IMR-90 (cell line): Measurements from ENCODE around the gene MED12L. TPM values are rescaled to one million over a fixed set of nuclear protein-coding genes. Genes with fewer than 3 reads are reported as not detected.

Source experiments
- ATAC-seq: fragments of 200-7000 bp; cut with Tn5 transposase; 2 replicates; pipeline ENCODE4 v1.9.1; 2020; ENCODE audit warnings: low read depth, mild to moderate bottlenecking, moderate library complexity
- BruUV-seq: library from RNA; stranded (reverse); fragments of 400-500 nt; replicated peaks from 2 replicates; lab custom pipeline; 2021; lab: Mats Ljungman, UMichigan
- CTCF ChIA-PET: fragments of 300-600 bp; formaldehyde crosslinking; extraction: SDS; loops from one replicate; lab custom pipeline; 2021; ENCODE audit warnings: antibody characterized with exemption; lab: Yijun Ruan, JAX
- POLR2A ChIA-PET: fragments of 300-600 bp; sonication (Branson Sonifier 250); formaldehyde crosslinking; loops from one replicate; lab custom pipeline; 2022; ENCODE audit warnings: antibody characterized with exemption; ENCODE audit not compliant: unreplicated experiment; lab: Charles Lee
- DNase-seq: peaks from one replicate; pipeline ENCODE4 v3.0.0; 2013
- H2AFZ ChIP-seq: replicated peaks from 2 replicates; pipeline ENCODE3; 2013; ENCODE audit warnings: low read length, mild to moderate bottlenecking; ENCODE audit not compliant: poor library complexity
- H2AK5ac ChIP-seq: 2 replicates; pipeline ENCODE4 v1.6.1; 2013; ENCODE audit warnings: low read depth, low read length, inconsistent platforms
- H2AK9ac ChIP-seq: replicated peaks from 2 replicates; pipeline ENCODE3; 2013; ENCODE audit warnings: mild to moderate bottlenecking, low read depth, low read length, moderate library complexity; ENCODE audit not compliant: poor library complexity
- H2BK120ac ChIP-seq: 2 replicates; pipeline ENCODE4 v1.6.1; 2013; ENCODE audit warnings: low read depth, low read length, inconsistent platforms
- H2BK15ac ChIP-seq: 3 replicates; pipeline ENCODE4 v1.6.1; 2013; ENCODE audit warnings: low read depth, low read length, inconsistent platforms
- H2BK20ac ChIP-seq: 2 replicates; pipeline ENCODE4 v1.6.1; 2013; ENCODE audit warnings: low read depth, mild to moderate bottlenecking, inconsistent platforms, low read length, moderate library complexity
- H2BK5ac ChIP-seq: 2 replicates; pipeline ENCODE4 v1.6.1; 2013; ENCODE audit warnings: mild to moderate bottlenecking, low read depth, low read length, inconsistent platforms; ENCODE audit not compliant: poor library complexity, severe bottlenecking
- H3K14ac ChIP-seq: replicated peaks from 2 replicates; pipeline ENCODE4 v1.6.1; 2013; ENCODE audit warnings: low read depth, low read length, inconsistent platforms
- H3K18ac ChIP-seq: 2 replicates; pipeline ENCODE4 v1.6.1; 2013; ENCODE audit warnings: low read depth, low read length, control low read depth
- H3K23ac ChIP-seq: 2 replicates; pipeline ENCODE4 v1.6.1; 2013; ENCODE audit warnings: low read depth, low read length, inconsistent platforms
- H3K27ac ChIP-seq: 2 replicates; pipeline ENCODE4 v1.5.1; 2013; ENCODE audit warnings: mild to moderate bottlenecking, control low read depth, low read length; ENCODE audit not compliant: insufficient read depth
- H3K27me3 ChIP-seq: 2 replicates; pipeline ENCODE4 v1.6.1; 2013; ENCODE audit warnings: low read length; ENCODE audit not compliant: control insufficient read depth, insufficient read depth
- H3K36me3 ChIP-seq: 2 replicates; pipeline ENCODE4 v1.6.1; 2013; ENCODE audit warnings: low read length, mixed read lengths; ENCODE audit not compliant: control insufficient read depth, insufficient read depth
- H3K4ac ChIP-seq: 2 replicates; pipeline ENCODE4 v1.6.1; 2013; ENCODE audit warnings: low read depth, low read length, inconsistent platforms
- H3K4me1 ChIP-seq: 2 replicates; pipeline ENCODE4 v1.6.1; 2013; ENCODE audit warnings: low read length, mixed read lengths; ENCODE audit not compliant: control insufficient read depth, insufficient read depth
- H3K4me2 ChIP-seq: 2 replicates; pipeline ENCODE4 v1.6.1; 2013; ENCODE audit warnings: low read depth, mild to moderate bottlenecking, control low read depth, low read length, moderate library complexity
- H3K4me3 ChIP-seq: 2 replicates; pipeline ENCODE4 v1.5.1; 2013; ENCODE audit warnings: low read depth, mild to moderate bottlenecking, control low read depth, low read length, moderate library complexity; ENCODE audit not compliant: insufficient read depth
- H3K56ac ChIP-seq: 2 replicates; pipeline ENCODE4 v1.6.1; 2013; ENCODE audit warnings: low read length, inconsistent platforms; ENCODE audit not compliant: insufficient read depth; ENCODE audit errors: extremely low read depth
- H3K79me1 ChIP-seq, 2 experiments: 2 replicates each; pipeline ENCODE4 v1.6.1; 2013; ENCODE audit warnings: low read length in 2 of 2, inconsistent platforms in 1 of 2, low read depth in 1 of 2
- H3K9ac ChIP-seq: 2 replicates; pipeline ENCODE4 v1.6.1; 2013; ENCODE audit warnings: low read depth, low read length, control low read depth
- H3K9me1 ChIP-seq: 2 replicates; pipeline ENCODE4 v1.6.1; 2013; ENCODE audit warnings: low read length, inconsistent platforms; ENCODE audit not compliant: insufficient read depth
- H3K9me3 ChIP-seq: 2 replicates; pipeline ENCODE4 v1.6.1; 2013; ENCODE audit warnings: low read length; ENCODE audit not compliant: control insufficient read depth, insufficient read depth
- H4K20me1 ChIP-seq: 2 replicates; pipeline ENCODE4 v1.6.1; 2013; ENCODE audit warnings: low read length, inconsistent platforms; ENCODE audit not compliant: insufficient read depth
- H4K5ac ChIP-seq: 2 replicates; pipeline ENCODE4 v1.6.1; 2013; ENCODE audit warnings: mild to moderate bottlenecking, low read depth, low read length, control low read depth
- H4K8ac ChIP-seq, 2 experiments: 2 replicates each; pipeline ENCODE4 v1.6.1; 2013; ENCODE audit warnings: low read depth in 2 of 2, low read length in 2 of 2, control low read depth in 1 of 2, inconsistent platforms in 1 of 2
- H4K91ac ChIP-seq: 2 replicates; pipeline ENCODE4 v1.6.1; 2013; ENCODE audit warnings: low read depth, low read length, inconsistent platforms; ENCODE audit not compliant: insufficient read depth
- BHLHE40 ChIP-seq: fragments of 150-350 bp; IDR thresholded peaks from 2 replicates; pipeline ENCODE4 v1.6.1; 2016; ENCODE audit warnings: mild to moderate bottlenecking, low read depth, low read length
- CHD1 ChIP-seq: IDR thresholded peaks from 2 replicates; pipeline ENCODE4 v1.6.1; 2012; ENCODE audit warnings: low read depth, low read length, improper control_type of control experiment
- CTCF ChIP-seq: conservative IDR thresholded peaks from 2 replicates; pipeline ENCODE4 v1.5.1; 2012; ENCODE audit warnings: mild to moderate bottlenecking, low read depth, low read length, improper control_type of control experiment
- FOS ChIP-seq: fragments of 150-350 bp; IDR thresholded peaks from 2 replicates; pipeline ENCODE4 v1.6.1; 2016; ENCODE audit warnings: low read depth, low read length
- MAFK ChIP-seq: IDR thresholded peaks from 2 replicates; pipeline ENCODE4 v1.6.1; 2012; ENCODE audit warnings: low read depth, low read length, improper control_type of control experiment
- MAZ ChIP-seq: IDR thresholded peaks from 2 replicates; pipeline ENCODE4 v1.6.1; 2012; ENCODE audit warnings: low read depth, mild to moderate bottlenecking, low read length, improper control_type of control experiment, moderate library complexity, borderline replicate concordance
- MXI1 ChIP-seq: IDR thresholded peaks from 2 replicates; pipeline ENCODE4 v1.6.1; 2012; ENCODE audit warnings: low read depth, mild to moderate bottlenecking, low read length, moderate library complexity, borderline replicate concordance
- NFE2L2 ChIP-seq: fragments of 150-350 bp; IDR thresholded peaks from 2 replicates; pipeline ENCODE4 v1.6.1; 2016; ENCODE audit warnings: low read depth, mild to moderate bottlenecking, low read length
- POLR2A ChIP-seq: IDR thresholded peaks from 2 replicates; pipeline ENCODE4 v1.6.1; 2012; ENCODE audit warnings: mild to moderate bottlenecking, low read depth, low read length
- RAD21 ChIP-seq: IDR thresholded peaks from 2 replicates; pipeline ENCODE4 v1.6.1; 2012; ENCODE audit warnings: low read length, improper control_type of control experiment
- RFX5 ChIP-seq: IDR thresholded peaks from 2 replicates; pipeline ENCODE4 v1.8.0; 2012; ENCODE audit warnings: low read depth, mild to moderate bottlenecking, low read length, moderate library complexity
- SMC3 ChIP-seq: fragments of 150-350 bp; IDR thresholded peaks from 2 replicates; pipeline ENCODE4 v1.6.1; 2016; ENCODE audit warnings: low read depth, mild to moderate bottlenecking, antibody characterized with exemption, low read length, moderate library complexity
- USF2 ChIP-seq: fragments of 150-350 bp; IDR thresholded peaks from 2 replicates; pipeline ENCODE4 v1.6.1; 2017; ENCODE audit warnings: mild to moderate bottlenecking, antibody characterized with exemption, low read length, low read depth
- WGBS, 2 experiments: methylation state at CpG; one replicate each; pipeline versions ENCODE4 v1.1.5 to v1.1.7; 2013; ENCODE audit warnings: missing lambda C conversion rate in 2 of 2; ENCODE audit not compliant: insufficient read length in 1 of 2; ENCODE audit errors: extremely low coverage in 2 of 2; 5-methylcytosine and 5-hydroxymethylcytosine counted together
- dilution Hi-C: fragments of 300-500 bp; cut with HindIII; formaldehyde crosslinking; loops from one replicate; pipeline ENCODE4 v1.14.3; 2018; ENCODE audit warnings: low sequenced_read_pairs; ENCODE audit not compliant: unreplicated experiment
- in situ Hi-C: fragments of 300-500 bp; cut with MboI; formaldehyde crosslinking; loops from 3 replicates; pipeline ENCODE4 v1.14.3; 2019; ENCODE audit warnings: low sequenced_read_pairs, inconsistent platforms, mixed read lengths
- intact Hi-C: fragments of 100-400 bp; cut with micrococcal nuclease; formaldehyde crosslinking; loops from 2 replicates; pipeline ENCODE4 v1.10.0; 2022
- polyA plus RNA-seq, 3 experiments: library from polyadenylated mRNA; depleted of rRNA; stranded (reverse); fragments of >200 nt; gene quantifications; 2 replicates each; pipeline ENCODE4 v1.2.3, GENCODE V29; 2012; ENCODE audit warnings: low replicate concordance in 1 of 3
- total RNA-seq: library from RNA; depleted of rRNA; stranded (reverse); fragments of >200 nt; gene quantifications from 2 replicates; pipeline ENCODE4 v1.2.3, GENCODE V29; 2012

Gene MED12L
- total and polyA plus RNA-seq, 2 of the 4 experiments (the other 2 are of a cell fraction), result 0.05 to 0.18 TPM

- no peak for TF ChIP-seq POLR2A
- no peak for TF ChIP-seq NFE2L2
- no peak for TF ChIP-seq MAFK
- TF ChIP-seq FOS, result no peak
- TF ChIP-seq BHLHE40, result no peak
- TF ChIP-seq RFX5, result no peak
- no peak for TF ChIP-seq CHD1
- TF ChIP-seq USF2, result no peak
- TF ChIP-seq MXI1, result no peak
- no peak for TF ChIP-seq RAD21
- TF ChIP-seq MAZ, result no peak
- TF ChIP-seq SMC3, result no peak
- TF ChIP-seq CTCF, result no peak
- Histone ChIP-seq H3K9me3 (no peaks in the 10 kb centered on the region), H4K20me1 (no peaks in the 10 kb centered on the region), H3K27me3 (peaks cover 39% of the 10 kb centered on the region), H2AK9ac (no peak overlapping the region), H3K14ac (no peak overlapping the region), H2BK120ac (no peak overlapping the region), H2BK15ac (no peak overlapping the region), H4K5ac (no peak overlapping the region), H3K23ac (no peak overlapping the region), H4K8ac (no peak overlapping the region), H3K4me3 (no peak overlapping the region), H3K18ac (no peak overlapping the region), H2BK5ac (no peak overlapping the region), H4K91ac (no peak overlapping the region), H3K27ac (no peak overlapping the region), H3K4ac (no peak overlapping the region), H2AFZ (no peak overlapping the region), H3K4me2 (no peak overlapping the region), H2AK5ac (no peak overlapping the region), H3K4me1 (no peaks in the 10 kb centered on the region), H3K36me3 (no peaks in the 10 kb centered on the region), H3K79me1 (no peaks in the 10 kb centered on the region), H3K56ac (no peak overlapping the region), H3K9me1 (no peaks in the 10 kb centered on the region), H2BK20ac (no peak overlapping the region), H3K9ac (no peak overlapping the region)
- no peak for DNase-seq
- no CpG with 5 or more reads among the region's 2 CpGs for WGBS, 2 experiments
- BruUV-seq, result no TSS peak
- ATAC-seq, result no peak
- ChIA-PET POLR2A (no interaction called here), CTCF (interaction anchor here (0.7 kb wide), 1 partner anchor 103 kb away, joined by 3 read pairs; no protein-coding TSS in a partner anchor)
- dilution Hi-C loops (no loop called here), intact Hi-C loops (no loop called here), in situ Hi-C loops (no loop called here)
These were observed 11.3 kb downstream of the MED12L start for GRCh38 chr3:151096716-151097115.
